ENCODE data around the gene TM4SF1. TPM values are rescaled to one million over a fixed set of nuclear protein-coding genes. Genes with fewer than 3 reads are reported as not detected.

The TM4SF1 gene
- total RNA-seq, 1 experiment from 2014 or later = 0.66 TPM

DNA sequence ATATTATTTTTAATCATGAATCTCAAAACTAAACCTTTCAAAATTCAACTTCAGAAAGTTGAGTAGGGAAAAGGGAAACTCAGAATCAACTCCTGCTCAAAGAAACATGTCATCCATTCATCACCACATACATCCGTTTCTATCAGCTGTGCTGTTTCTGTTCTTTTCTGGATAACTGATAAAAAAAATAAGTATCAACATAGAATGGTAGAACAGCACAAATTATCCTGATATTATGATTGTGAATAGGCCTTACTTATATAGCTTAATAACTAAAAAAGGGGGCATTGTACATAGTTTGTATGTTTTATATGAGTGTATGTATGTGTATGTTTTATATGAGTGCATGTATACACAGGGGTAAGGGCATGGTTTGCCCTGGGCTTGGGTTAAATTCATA, 3.1 kb downstream of the TM4SF1 start:
- CTCF ChIA-PET = no interaction called here
- POLR2A ChIA-PET = no interaction called here
- no peaks in the 10 kb centered on the region for H3K36me3 ChIP-seq (ENCODE audit: control insufficient read depth in 1 of 2, insufficient read depth in 2 of 2, low read length in 2 of 2)
- RAD21 ChIA-PET (ENCODE audit: low non-redundant PET in 1 of 2, low total read pairs in 2 of 2, uncharacterized antibody in 2 of 2, unreplicated experiment in 2 of 2) = no interaction called here
- H4K20me1 ChIP-seq (ENCODE audit: insufficient read depth) = no peaks in the 10 kb centered on the region
- peaks cover 0 to 26% of the 10 kb centered on the region in 2 experiments; a peak in 2 of 4 replicates for H3K4me1 ChIP-seq (ENCODE audit: control insufficient read depth in 1 of 2, insufficient read depth in 2 of 2, low read length in 2 of 2)
- no peak overlapping the region for H3K4me2 ChIP-seq (ENCODE audit: low read length)
- no peak for TF ChIP-seq ZNF274 (IDR thresholded peaks at IDR 0.05; ENCODE audit: low read depth, low read length)
- no peak for TF ChIP-seq YY1 (IDR thresholded peaks at IDR 0.05; ENCODE audit: extremely low read depth, insufficient replicate concordance, low read depth, low read length)
- TF ChIP-seq, protein P1, sequence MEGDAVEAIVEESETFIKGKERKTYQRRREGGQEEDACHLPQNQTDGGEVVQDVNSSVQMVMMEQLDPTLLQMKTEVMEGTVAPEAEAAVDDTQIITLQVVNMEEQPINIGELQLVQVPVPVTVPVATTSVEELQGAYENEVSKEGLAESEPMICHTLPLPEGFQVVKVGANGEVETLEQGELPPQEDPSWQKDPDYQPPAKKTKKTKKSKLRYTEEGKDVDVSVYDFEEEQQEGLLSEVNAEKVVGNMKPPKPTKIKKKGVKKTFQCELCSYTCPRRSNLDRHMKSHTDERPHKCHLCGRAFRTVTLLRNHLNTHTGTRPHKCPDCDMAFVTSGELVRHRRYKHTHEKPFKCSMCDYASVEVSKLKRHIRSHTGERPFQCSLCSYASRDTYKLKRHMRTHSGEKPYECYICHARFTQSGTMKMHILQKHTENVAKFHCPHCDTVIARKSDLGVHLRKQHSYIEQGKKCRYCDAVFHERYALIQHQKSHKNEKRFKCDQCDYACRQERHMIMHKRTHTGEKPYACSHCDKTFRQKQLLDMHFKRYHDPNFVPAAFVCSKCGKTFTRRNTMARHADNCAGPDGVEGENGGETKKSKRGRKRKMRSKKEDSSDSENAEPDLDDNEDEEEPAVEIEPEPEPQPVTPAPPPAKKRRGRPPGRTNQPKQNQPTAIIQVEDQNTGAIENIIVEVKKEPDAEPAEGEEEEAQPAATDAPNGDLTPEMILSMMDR (IDR thresholded peaks at IDR 0.05 in 2 of 3, conservative IDR thresholded peaks at IDR 0.05 in 1 of 3; ENCODE audit: borderline replicate concordance in 1 of 3, insufficient read depth in 1 of 3, low read depth in 2 of 3, low read length in 2 of 3) = no peak
- DNase-seq (ENCODE audit: low read depth, low spot score) (no peak), ATAC-seq (no peak)
- H2AFZ ChIP-seq (ENCODE audit: low read depth, low read length, poor library complexity, severe bottlenecking) = peak overlapping the region; percentile 77
- H3K27ac ChIP-seq (ENCODE audit: low read depth, low read length) = no peak overlapping the region
- no peaks in the 10 kb centered on the region for H3K79me2 ChIP-seq (ENCODE audit: insufficient read depth, low read length)
- BruUV-seq (replicated peaks) = no TSS peak
- no peak overlapping the region for H3K9ac ChIP-seq (ENCODE audit: low read length)
- intact Hi-C loops (cut with micrococcal nuclease) = no loop called here
- no peaks in the 10 kb centered on the region; the same call in 1 of the 2 replicates for H3K27me3 ChIP-seq (ENCODE audit: insufficient read depth, low read length)
- H3K4me3 ChIP-seq (replicated peaks in 1 of 2; ENCODE audit: low read depth in 1 of 2, low read length in 2 of 2) = no peak overlapping the region
- no peaks in the 10 kb centered on the region for H3K9me2 ChIP-seq (ENCODE audit: insufficient read depth)
- no peaks in the 10 kb centered on the region for H3K9me3 ChIP-seq (ENCODE audit: control insufficient read depth in 1 of 2, insufficient read depth in 1 of 2, low read depth in 1 of 2, low read length in 2 of 2)

DNA sequence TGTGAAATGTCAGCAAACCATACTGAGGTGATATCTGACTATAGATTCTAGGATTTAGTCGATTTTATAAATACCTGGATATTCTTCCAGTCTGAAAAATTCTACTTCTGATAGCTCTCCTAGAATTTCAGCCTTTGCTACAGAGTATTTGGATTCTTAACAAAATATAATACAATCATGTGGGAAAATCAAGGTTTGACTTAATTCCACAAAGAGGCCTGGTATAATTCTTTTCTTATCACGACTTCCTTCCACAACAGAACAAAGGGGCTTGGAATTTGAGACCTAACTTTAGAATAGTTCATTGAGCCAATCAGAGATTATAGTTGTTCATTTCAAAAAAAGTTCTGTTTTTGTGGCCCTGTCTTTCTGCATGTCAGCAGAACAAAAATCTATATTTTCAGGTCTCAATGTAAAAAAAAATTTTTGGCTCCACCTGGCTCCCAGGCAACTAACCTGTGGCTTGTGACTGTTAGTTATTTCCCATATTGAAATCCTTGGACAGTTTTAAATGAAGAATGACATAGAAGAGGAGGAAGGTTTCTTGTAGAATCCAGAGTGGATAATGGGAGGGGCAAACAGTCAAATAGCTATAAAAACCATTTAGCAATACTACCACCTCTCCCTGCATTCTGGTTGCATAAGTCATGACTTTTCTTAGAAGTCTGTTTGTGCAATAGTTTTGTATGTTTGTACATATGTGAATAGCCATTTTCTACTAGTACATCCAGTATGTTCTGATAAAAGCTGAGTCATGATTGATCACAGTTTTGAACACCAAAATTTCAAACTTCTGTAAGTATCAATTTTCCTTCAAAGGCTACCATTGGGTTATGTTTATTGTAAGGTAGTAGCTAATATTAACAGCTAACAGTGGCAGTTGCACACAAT, 4.0 kb downstream of the TM4SF1 start:
- no peak overlapping the region for H3K27ac ChIP-seq (ENCODE audit: low read depth, low read length)
- H3K36me3 ChIP-seq (ENCODE audit: control insufficient read depth in 1 of 2, insufficient read depth in 2 of 2, low read length in 2 of 2) = no peaks in the 10 kb centered on the region
- peak overlapping the region; percentile 77 for H2AFZ ChIP-seq (ENCODE audit: low read depth, low read length, poor library complexity, severe bottlenecking)
- POLR2A ChIA-PET = no interaction called here
- intact Hi-C loops (cut with micrococcal nuclease) = no loop called here
- CTCF ChIA-PET = interaction anchor here (2.6 kb wide), 1 partner anchor 14 kb away, joined by 6 read pairs; no protein-coding TSS in a partner anchor
- peaks cover 3 to 34% of the 10 kb centered on the region in 2 experiments; a peak in 2 of 4 replicates for H3K4me1 ChIP-seq (ENCODE audit: control insufficient read depth in 1 of 2, insufficient read depth in 2 of 2, low read length in 2 of 2)
- H3K4me3 ChIP-seq (replicated peaks in 1 of 2; ENCODE audit: low read depth in 1 of 2, low read length in 2 of 2) = no peak overlapping the region
- H3K79me2 ChIP-seq (ENCODE audit: insufficient read depth, low read length) = no peaks in the 10 kb centered on the region
- H3K27me3 ChIP-seq (ENCODE audit: insufficient read depth, low read length) = no peaks in the 10 kb centered on the region; the same call in 1 of the 2 replicates
- H3K9ac ChIP-seq (ENCODE audit: low read length) = no peak overlapping the region
- H3K9me3 ChIP-seq (ENCODE audit: control insufficient read depth in 1 of 2, insufficient read depth in 1 of 2, low read depth in 1 of 2, low read length in 2 of 2) = no peaks in the 10 kb centered on the region
- H4K20me1 ChIP-seq (ENCODE audit: insufficient read depth) = no peaks in the 10 kb centered on the region
- no peaks in the 10 kb centered on the region for H3K9me2 ChIP-seq (ENCODE audit: insufficient read depth)
- H3K4me2 ChIP-seq (ENCODE audit: low read length) = no peak overlapping the region
- DNase-seq (ENCODE audit: low read depth, low spot score) (no peak), ATAC-seq (no peak)
- RAD21 ChIA-PET (ENCODE audit: low non-redundant PET in 1 of 2, low total read pairs in 2 of 2, uncharacterized antibody in 2 of 2, unreplicated experiment in 2 of 2) = no interaction called here
- no TSS peak for BruUV-seq (replicated peaks)
- TF ChIP-seq RAD21 (IDR thresholded peaks at IDR 0.05; ENCODE audit: low read depth) (no peak), JUND (IDR thresholded peaks at IDR 0.05) (no peak), YY1 (IDR thresholded peaks at IDR 0.05; ENCODE audit: extremely low read depth, insufficient replicate concordance, low read depth, low read length) (no peak), EZH2phosphoT487 (IDR thresholded peaks at IDR 0.05; ENCODE audit: borderline replicate concordance) (no peak), FOSL1 (IDR thresholded peaks at IDR 0.05; ENCODE audit: low read depth) (0 out of 2 replicates have a peak, but pooled peaks have one; percentile 6), CBX3 (IDR thresholded peaks at IDR 0.05; ENCODE audit: low read depth) (no peak), SIN3A (IDR thresholded peaks at IDR 0.05; ENCODE audit: low read depth) (no peak), EGR1 (IDR thresholded peaks at IDR 0.05; ENCODE audit: low read depth) (no peak)
- TF ChIP-seq, protein P2, sequence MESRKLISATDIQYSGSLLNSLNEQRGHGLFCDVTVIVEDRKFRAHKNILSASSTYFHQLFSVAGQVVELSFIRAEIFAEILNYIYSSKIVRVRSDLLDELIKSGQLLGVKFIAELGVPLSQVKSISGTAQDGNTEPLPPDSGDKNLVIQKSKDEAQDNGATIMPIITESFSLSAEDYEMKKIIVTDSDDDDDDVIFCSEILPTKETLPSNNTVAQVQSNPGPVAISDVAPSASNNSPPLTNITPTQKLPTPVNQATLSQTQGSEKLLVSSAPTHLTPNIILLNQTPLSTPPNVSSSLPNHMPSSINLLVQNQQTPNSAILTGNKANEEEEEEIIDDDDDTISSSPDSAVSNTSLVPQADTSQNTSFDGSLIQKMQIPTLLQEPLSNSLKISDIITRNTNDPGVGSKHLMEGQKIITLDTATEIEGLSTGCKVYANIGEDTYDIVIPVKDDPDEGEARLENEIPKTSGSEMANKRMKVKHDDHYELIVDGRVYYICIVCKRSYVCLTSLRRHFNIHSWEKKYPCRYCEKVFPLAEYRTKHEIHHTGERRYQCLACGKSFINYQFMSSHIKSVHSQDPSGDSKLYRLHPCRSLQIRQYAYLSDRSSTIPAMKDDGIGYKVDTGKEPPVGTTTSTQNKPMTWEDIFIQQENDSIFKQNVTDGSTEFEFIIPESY (IDR thresholded peaks at IDR 0.05; ENCODE audit: extremely low read depth, insufficient replicate concordance, low read length) = no peak
- TF ChIP-seq, protein P1 (IDR thresholded peaks at IDR 0.05 in 2 of 3, conservative IDR thresholded peaks at IDR 0.05 in 1 of 3; ENCODE audit: borderline replicate concordance in 1 of 3, insufficient read depth in 1 of 3, low read depth in 2 of 3, low read length in 2 of 3) = no peak
